Measurements from ENCODE around the gene MAX. TPM values are rescaled to one million over a fixed set of nuclear protein-coding genes. Genes with fewer than 3 reads are reported as not detected.
A peak's percentile ranks its signal among the peaks of the same experiment; 100 is the strongest.

The MAX gene
- total RNA-seq, 1 experiment from 2014 or later = 72.9 TPM

DNA sequence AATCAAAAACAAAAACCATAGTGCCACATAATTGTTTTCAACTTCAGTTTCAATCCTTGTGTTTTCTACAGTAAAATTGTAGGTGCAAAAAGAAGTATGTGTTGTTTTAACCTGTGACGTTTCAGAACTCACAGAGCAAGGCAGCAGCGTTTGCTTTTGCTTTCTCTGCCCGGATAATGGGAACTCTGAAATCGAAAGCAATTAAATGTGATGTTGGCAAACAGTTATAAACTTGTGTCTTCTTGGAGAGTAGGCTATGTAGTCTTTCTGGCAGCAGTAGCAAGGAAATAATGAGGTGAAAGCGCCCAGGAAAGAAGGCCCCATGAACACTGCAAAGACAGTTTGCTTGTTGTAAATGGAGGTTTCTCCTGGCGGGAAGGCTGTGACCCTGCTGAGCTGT, 76.5 kb downstream of the MAX start:
- Mint-ChIP-seq H3K36me3 (ENCODE audit: insufficient read depth in 1 of 3, low read depth in 3 of 3) (peaks cover 1 to 30% (median 20%) of the 10 kb centered on the region in 3 experiments; a peak in 6 of 7 replicates), H3K4me1 (no peaks in the 10 kb centered on the region), H3K27me3 (ENCODE audit: low read depth) (no peaks in the 10 kb centered on the region), H3K27ac (peak overlapping the region in 2 of 3 experiments; percentile 51 to 62; a peak in 2 of 7 replicates), H3K4me3 (no peak overlapping the region), H3K9me3 (no peaks in the 10 kb centered on the region)
- no peak overlapping the region for H3K4ac ChIP-seq (ENCODE audit: low read depth, low read length)
- H3K79me1 ChIP-seq (ENCODE audit: insufficient read depth, low read depth, low read length, poor library complexity, severe bottlenecking) = no peaks in the 10 kb centered on the region
- no peaks in the 10 kb centered on the region for H3K9me3 ChIP-seq (ENCODE audit: control insufficient read depth, low read depth, low read length)
- H3K56ac ChIP-seq (ENCODE audit: insufficient read length, low read depth, low read length) = no peak overlapping the region
- H4K91ac ChIP-seq (ENCODE audit: insufficient read length, low read depth, low read length) = no peak overlapping the region
- H3K79me2 ChIP-seq (ENCODE audit: insufficient read depth, low read length) = no peaks in the 10 kb centered on the region
- H3K18ac ChIP-seq (ENCODE audit: insufficient read length, low read depth, low read length) = no peak overlapping the region
- no peak overlapping the region for H3K4me2 ChIP-seq (ENCODE audit: insufficient read depth, insufficient read length, low read length)
- no peak overlapping the region for H4K5ac ChIP-seq (ENCODE audit: insufficient read length, low read depth, low read length)
- H2BK20ac ChIP-seq (ENCODE audit: low read depth, low read length, poor library complexity, severe bottlenecking) = no peak overlapping the region
- H2AFZ ChIP-seq (ENCODE audit: low read length) = no peak overlapping the region
- H3K23ac ChIP-seq (ENCODE audit: insufficient read length, low read depth, low read length) = no peak overlapping the region
- no peaks in the 10 kb centered on the region for H3K27me3 ChIP-seq (ENCODE audit: insufficient read depth, low read length)
- WGBS (ENCODE audit: extremely low coverage, insufficient read length, low lambda C conversion rate) = no CpG with 5 or more reads among the region's 6 CpGs
- no peak overlapping the region for H3K14ac ChIP-seq (ENCODE audit: insufficient read depth, low read length)
- H3K9ac ChIP-seq (ENCODE audit: extremely low read depth, insufficient read length, low read length) = no peak overlapping the region
- no peak overlapping the region for H2BK5ac ChIP-seq (ENCODE audit: insufficient read length, low read length)
- no peak overlapping the region for H2AK5ac ChIP-seq (ENCODE audit: insufficient read length, low read length)
- H4K8ac ChIP-seq (replicated peaks; ENCODE audit: insufficient read length, low read depth, low read length) = no peak overlapping the region
- no peak for TF ChIP-seq CTCF (conservative IDR thresholded peaks at IDR 0.05)
- H3K4me1 ChIP-seq (ENCODE audit: insufficient read depth, low read length) = no peaks in the 10 kb centered on the region
- H3T11ph ChIP-seq (ENCODE audit: low read length) = no peak overlapping the region
- no peak overlapping the region for H2BK12ac ChIP-seq (ENCODE audit: insufficient read length, low read depth, low read length)
- no peak overlapping the region for H3K27ac ChIP-seq (ENCODE audit: insufficient read length, low read depth, low read length)
- no peak overlapping the region for H2BK120ac ChIP-seq (ENCODE audit: low read depth, low read length, poor library complexity, severe bottlenecking)
- H4K20me1 ChIP-seq (ENCODE audit: control insufficient read depth, insufficient read depth, insufficient read length) = no peaks in the 10 kb centered on the region
- no peak overlapping the region for H2BK15ac ChIP-seq (ENCODE audit: low read depth, low read length)
- DNase-seq = no peak
- no peaks in the 10 kb centered on the region for H3K23me2 ChIP-seq (ENCODE audit: insufficient read length, low read depth, low read length, poor library complexity, severe bottlenecking)

Small RNAs within 50 kb of the gene (microRNA-seq; reads per million reads assigned to microRNA genes)
- gene MIR4706 (ENCODE audit: borderline microRNAs expressed) = not detected

Other genes with a start within 250 kb of the MAX start
- 2.3 and 3.1 TPM in 2 replicates for gene SPTB, start 222.6 kb downstream of the MAX start, total RNA-seq (2021)
- 49.5 and 58.7 TPM in 2 replicates for gene CHURC1, start 188.1 kb downstream of the MAX start, total RNA-seq (2021)
- 0.79 TPM in 1 of 2 replicates, not detected in the other for gene GPX2, start 159.8 kb downstream of the MAX start, total RNA-seq (2021)
- 53.7 and 54.3 TPM in 2 replicates for gene RAB15, start 130.2 kb downstream of the MAX start, total RNA-seq (2021)
- gene FNTB, start 115.6 kb downstream of the MAX start, total RNA-seq (2021) = 17.4 and 20.7 TPM in 2 replicates